ENCODE results near the gene FEM1A. TPM values are rescaled to one million over a fixed set of nuclear protein-coding genes. Genes with fewer than 3 reads are reported as not detected.
"Not testable (repeated sequence)": the region's sequence is repeated elsewhere in the genome, so short reads cannot be mapped to it uniquely, and the experiment has no call there.

The FEM1A gene
- total RNA-seq, 1 donor from 2014 or later = 17.9 TPM

DNA sequence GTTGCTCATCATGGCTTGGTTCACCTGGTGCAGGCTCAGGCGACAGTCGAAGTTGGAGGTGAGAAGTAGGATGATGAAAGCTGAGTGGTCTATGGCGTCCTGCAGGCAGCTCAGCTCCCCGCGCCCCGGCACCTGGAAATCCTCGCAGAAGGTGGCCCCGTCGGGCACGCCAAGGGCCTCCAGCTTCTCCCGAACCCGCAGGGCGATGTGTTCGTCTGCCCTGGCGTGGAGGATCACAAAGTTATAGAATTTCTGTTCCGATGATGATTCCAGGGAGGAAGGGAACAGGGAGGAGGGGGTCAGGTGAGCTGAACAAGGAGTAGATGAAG lies 25.4 kb downstream of the FEM1A start:
- no peak for ATAC-seq (ENCODE audit: low read depth)
- no peaks in the 10 kb centered on the region for H3K27me3 Mint-ChIP-seq
- peaks cover 26% of the 10 kb centered on the region for H3K4me1 Mint-ChIP-seq
- peaks cover 40% of the 10 kb centered on the region for H3K36me3 Mint-ChIP-seq (ENCODE audit: low read depth)
- DNase-seq = no peak
- no peak overlapping the region for H3K4me3 Mint-ChIP-seq
- H3K9me3 Mint-ChIP-seq = no peaks in the 10 kb centered on the region
- TF ChIP-seq, protein P1, sequence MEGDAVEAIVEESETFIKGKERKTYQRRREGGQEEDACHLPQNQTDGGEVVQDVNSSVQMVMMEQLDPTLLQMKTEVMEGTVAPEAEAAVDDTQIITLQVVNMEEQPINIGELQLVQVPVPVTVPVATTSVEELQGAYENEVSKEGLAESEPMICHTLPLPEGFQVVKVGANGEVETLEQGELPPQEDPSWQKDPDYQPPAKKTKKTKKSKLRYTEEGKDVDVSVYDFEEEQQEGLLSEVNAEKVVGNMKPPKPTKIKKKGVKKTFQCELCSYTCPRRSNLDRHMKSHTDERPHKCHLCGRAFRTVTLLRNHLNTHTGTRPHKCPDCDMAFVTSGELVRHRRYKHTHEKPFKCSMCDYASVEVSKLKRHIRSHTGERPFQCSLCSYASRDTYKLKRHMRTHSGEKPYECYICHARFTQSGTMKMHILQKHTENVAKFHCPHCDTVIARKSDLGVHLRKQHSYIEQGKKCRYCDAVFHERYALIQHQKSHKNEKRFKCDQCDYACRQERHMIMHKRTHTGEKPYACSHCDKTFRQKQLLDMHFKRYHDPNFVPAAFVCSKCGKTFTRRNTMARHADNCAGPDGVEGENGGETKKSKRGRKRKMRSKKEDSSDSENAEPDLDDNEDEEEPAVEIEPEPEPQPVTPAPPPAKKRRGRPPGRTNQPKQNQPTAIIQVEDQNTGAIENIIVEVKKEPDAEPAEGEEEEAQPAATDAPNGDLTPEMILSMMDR (IDR thresholded peaks at IDR 0.05) = no peak
- H3K27ac Mint-ChIP-seq = no peak overlapping the region
- intact Hi-C loops (cut with micrococcal nuclease) = no loop called here
- ChIA-PET CTCF (interaction anchor here (1.0 to 1.6 kb wide), 4 partner anchors 12 to 215 kb away, joined by 3 to 7 read pairs (median 4); no protein-coding TSS in a partner anchor), POLR2A (interaction anchor here (1.1 to 1.6 kb wide), 3 partner anchors 12 to 28 kb away, joined by 3 to 7 read pairs (median 5); no protein-coding TSS in a partner anchor)

GRCh38 chr19:4817467-4818277 lies 26.1 kb downstream of the FEM1A start:
- intact Hi-C loops (cut with micrococcal nuclease) = no loop called here
- POLR2A ChIA-PET = interaction anchor here (1.1 to 1.6 kb wide), 3 partner anchors 13 to 96 kb away, joined by 3 to 5 read pairs (median 3); no protein-coding TSS in a partner anchor

GRCh38 chr19:4821265-4821664 lies 29.7 kb downstream of the FEM1A start:
- no peak overlapping the region for H3K27ac Mint-ChIP-seq
- H3K27me3 Mint-ChIP-seq = no peaks in the 10 kb centered on the region

More at GRCh38 chr19:4817467-4818277, 26.1 kb downstream of the FEM1A start:
- peaks cover 44% of the 10 kb centered on the region for H3K36me3 Mint-ChIP-seq (ENCODE audit: low read depth)
- H3K9me3 Mint-ChIP-seq = no peaks in the 10 kb centered on the region
- ATAC-seq (ENCODE audit: low read depth) = no peak
- TF ChIP-seq, protein P1 (IDR thresholded peaks at IDR 0.05) = no peak
- DNase-seq = no peak
- CTCF ChIA-PET = interaction anchor here (1.0 to 3.1 kb wide), 6 partner anchors 8 to 214 kb away, joined by 3 to 14 read pairs (median 4); no protein-coding TSS in a partner anchor
- peaks cover 24% of the 10 kb centered on the region for H3K4me1 Mint-ChIP-seq
- H3K27me3 Mint-ChIP-seq = no peaks in the 10 kb centered on the region
- no peak overlapping the region for H3K27ac Mint-ChIP-seq
- H3K4me3 Mint-ChIP-seq = no peak overlapping the region

DNA sequence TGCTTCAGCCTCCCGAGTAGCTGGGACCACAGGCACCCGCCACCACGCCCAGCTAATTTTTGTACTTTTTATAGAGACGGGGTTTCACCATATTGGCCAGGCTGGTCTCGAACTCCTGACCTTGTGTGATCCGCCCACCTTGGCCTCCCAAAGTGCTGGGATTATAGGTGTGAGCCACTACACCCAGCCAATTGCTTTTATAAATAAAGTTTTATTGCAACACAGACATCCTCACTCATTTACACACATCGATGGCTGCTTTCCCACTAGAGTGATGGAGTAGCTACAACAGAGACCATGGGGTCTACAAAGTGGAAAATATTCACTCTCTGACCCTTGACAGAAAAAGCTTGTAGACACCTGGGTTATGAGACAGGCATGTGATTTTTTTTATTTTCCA lies 30.8 kb downstream of the FEM1A start:
- H3K4me3 Mint-ChIP-seq; H3K27me3 Mint-ChIP-seq; H3K27ac Mint-ChIP-seq; H3K9me3 Mint-ChIP-seq; H3K4me1 Mint-ChIP-seq; DNase-seq; intact Hi-C loops (cut with micrococcal nuclease); ATAC-seq (ENCODE audit: low read depth); POLR2A ChIA-PET: not testable (repeated sequence)
- CTCF ChIA-PET = interaction anchor here (0.6 to 3.0 kb wide), 4 partner anchors 9 to 417 kb away, joined by 3 to 21 read pairs (median 3); no protein-coding TSS in a partner anchor
- peaks cover 46% of the 10 kb centered on the region for H3K36me3 Mint-ChIP-seq (ENCODE audit: low read depth)

More at GRCh38 chr19:4821265-4821664, 29.7 kb downstream of the FEM1A start:
- CTCF ChIA-PET = interaction anchor here (3.0 kb wide), 1 partner anchor 11 kb away, joined by 21 read pairs; no protein-coding TSS in a partner anchor
- Mint-ChIP-seq H3K36me3 (ENCODE audit: low read depth) (peaks cover 56% of the 10 kb centered on the region), H3K9me3 (no peaks in the 10 kb centered on the region), H3K4me3 (no peak overlapping the region), H3K4me1 (peaks cover 9% of the 10 kb centered on the region)
- no peak for DNase-seq
- intact Hi-C loops (cut with micrococcal nuclease) = no loop called here
- POLR2A ChIA-PET = no interaction called here
- TF ChIP-seq, protein P1 (IDR thresholded peaks at IDR 0.05) = no peak
- no peak for ATAC-seq (ENCODE audit: low read depth)

DNA sequence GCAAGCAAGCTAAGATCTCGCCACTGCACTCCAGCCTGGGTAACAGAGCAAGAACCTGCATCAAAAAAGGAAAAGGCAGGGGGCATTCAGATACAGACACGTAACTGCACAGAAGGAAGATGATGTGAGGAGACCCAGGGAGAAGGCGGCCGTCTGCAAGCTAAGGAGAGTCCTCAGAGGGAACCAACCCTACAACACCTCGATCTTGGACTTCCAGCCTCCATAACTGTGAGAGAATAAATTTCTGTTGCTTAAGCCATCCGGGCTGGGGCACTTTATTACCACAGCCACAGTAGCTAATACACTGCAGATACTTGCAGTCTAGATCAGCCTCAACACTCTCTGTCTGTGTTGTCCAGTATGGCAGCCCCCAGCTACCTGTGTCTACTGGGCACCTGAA lies 32.0 kb downstream of the FEM1A start:
- Mint-ChIP-seq H3K4me1 (peaks cover 16% of the 10 kb centered on the region), H3K27ac (no peak overlapping the region), H3K4me3 (no peak overlapping the region), H3K36me3 (ENCODE audit: low read depth) (peaks cover 38% of the 10 kb centered on the region), H3K9me3 (no peaks in the 10 kb centered on the region), H3K27me3 (no peaks in the 10 kb centered on the region)
- intact Hi-C loops (cut with micrococcal nuclease) = no loop called here
- ChIA-PET POLR2A (interaction anchor here (1.2 kb wide), 1 partner anchor 32 kb away, joined by 5 read pairs; the partner anchor contains the start of gene FEM1A), CTCF (interaction anchor here (0.7 to 3.0 kb wide), 4 partner anchors 13 to 353 kb away, joined by 3 to 21 read pairs (median 4); no protein-coding TSS in a partner anchor)
- no peak for ATAC-seq (ENCODE audit: low read depth)
- TF ChIP-seq, protein P1 (IDR thresholded peaks at IDR 0.05) = no peak
- DNase-seq = no peak

Data from activated B cell treated with CpG ODN at 0.5 μM for 24 hours (primary cell).